Loucy (cell line): ENCODE measurements around the gene SLC25A21.
"Not testable (repeated sequence)": the region's sequence is repeated elsewhere in the genome, so short reads cannot be mapped to it uniquely, and the experiment has no call there.

Source experiments
- H2AFZ ChIP-seq: fragments of 200-600 bp; sonication (generic); 2 replicates; pipeline ENCODE4 v1.6.0; 2016; ENCODE audit warnings: antibody characterized with exemption, mild to moderate bottlenecking, low read length, moderate library complexity
- H3F3A ChIP-seq: fragments of 200-600 bp; 2 replicates; pipeline ENCODE4 v1.6.0; 2016; ENCODE audit warnings: antibody characterized with exemption, low read depth, mild to moderate bottlenecking
- H3K27me3 ChIP-seq: fragments of 200-600 bp; sonication (generic); 2 replicates; pipeline ENCODE4 v1.6.1; 2014; ENCODE audit warnings: low read length, mild to moderate bottlenecking; ENCODE audit not compliant: insufficient read depth, poor library complexity, severe bottlenecking
- H3K36me3 ChIP-seq: fragments of 200-600 bp; sonication (generic); 2 replicates; pipeline ENCODE4 v1.6.1; 2016; ENCODE audit warnings: low read length; ENCODE audit not compliant: insufficient read depth
- H3K4me1 ChIP-seq: fragments of 200-600 bp; sonication (generic); 2 replicates; pipeline ENCODE4 v1.5.1; 2014; ENCODE audit warnings: low read length, mild to moderate bottlenecking; ENCODE audit not compliant: insufficient read depth, poor library complexity, severe bottlenecking
- H3K4me2 ChIP-seq: fragments of 200-600 bp; sonication (generic); 2 replicates; pipeline ENCODE4 v1.6.0; 2014; ENCODE audit warnings: antibody characterized with exemption, low read length, low read depth, mild to moderate bottlenecking; ENCODE audit not compliant: poor library complexity, severe bottlenecking
- H3K4me3 ChIP-seq: fragments of 200-600 bp; sonication (generic); 2 replicates; pipeline ENCODE4 v1.5.1; 2014; ENCODE audit warnings: low read length, mild to moderate bottlenecking, mixed read lengths; ENCODE audit not compliant: poor library complexity, severe bottlenecking
- H3K79me2 ChIP-seq: fragments of 200-600 bp; sonication (generic); 2 replicates; pipeline ENCODE4 v1.6.1; 2014; ENCODE audit warnings: low read length; ENCODE audit not compliant: insufficient read depth
- H3K9ac ChIP-seq: fragments of 200-600 bp; sonication (generic); 2 replicates; pipeline ENCODE4 v1.6.0; 2014; ENCODE audit warnings: mild to moderate bottlenecking, low read depth, low read length, moderate library complexity; ENCODE audit not compliant: poor library complexity, severe bottlenecking
- H3K9me2 ChIP-seq: fragments of 200-600 bp; sonication (generic); replicated peaks from 2 replicates; pipeline ENCODE4 v1.6.1; 2016; ENCODE audit warnings: low read depth, low read length, mixed read lengths
- H3K9me3 ChIP-seq: fragments of 200-600 bp; sonication (generic); 2 replicates; pipeline ENCODE4 v1.6.1; 2014; ENCODE audit warnings: mild to moderate bottlenecking, antibody characterized with exemption, low read length, low read depth; ENCODE audit not compliant: insufficient read depth
- H4K20me1 ChIP-seq: fragments of 200-600 bp; sonication (generic); 2 replicates; pipeline ENCODE4 v1.6.0; 2014; ENCODE audit warnings: antibody characterized with exemption, low read length, mild to moderate bottlenecking; ENCODE audit not compliant: insufficient read depth, poor library complexity, severe bottlenecking
- EZH2phosphoT487 ChIP-seq: fragments of 200-600 bp; IDR thresholded peaks from 2 replicates; pipeline ENCODE4 v1.6.1; 2018; ENCODE audit warnings: antibody characterized with exemption, mild to moderate bottlenecking, moderate library complexity, borderline replicate concordance
- TF ChIP-seq, protein P1 (sequence below): fragments of 200-600 bp; sonication (generic); conservative IDR thresholded peaks from 2 replicates; pipeline ENCODE4 v1.5.1; 2014; ENCODE audit warnings: mild to moderate bottlenecking, antibody characterized with exemption, low read length

SLC25A21 gene

DNA sequence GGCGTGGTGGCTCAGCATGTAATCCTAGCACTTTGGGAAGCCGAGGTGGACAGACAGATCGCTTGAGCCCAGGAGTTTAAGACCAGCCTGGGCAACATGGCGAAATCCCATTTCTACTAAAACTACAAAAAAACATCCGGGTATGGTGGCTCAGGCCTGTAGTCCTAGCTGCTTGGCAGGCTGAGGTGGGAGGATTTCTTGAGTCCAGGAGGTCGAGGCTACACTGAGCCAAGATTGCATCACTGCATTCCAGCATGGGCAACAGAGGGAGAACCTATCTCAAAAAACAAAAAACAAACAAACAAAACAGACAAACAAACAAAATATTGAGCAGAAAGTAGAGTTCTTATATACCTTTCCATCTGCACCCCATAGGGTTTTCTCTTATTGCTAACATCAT is 9.0 kb upstream of the SLC25A21 start:
- no peaks in the 10 kb centered on the region for H3K79me2 ChIP-seq
- H4K20me1 ChIP-seq = no peaks in the 10 kb centered on the region
- no peak overlapping the region for H3K9ac ChIP-seq
- no peaks in the 10 kb centered on the region for H3K4me1 ChIP-seq
- no peaks in the 10 kb centered on the region for H3K27me3 ChIP-seq
- no peak for TF ChIP-seq EZH2phosphoT487
- TF ChIP-seq, protein P1, sequence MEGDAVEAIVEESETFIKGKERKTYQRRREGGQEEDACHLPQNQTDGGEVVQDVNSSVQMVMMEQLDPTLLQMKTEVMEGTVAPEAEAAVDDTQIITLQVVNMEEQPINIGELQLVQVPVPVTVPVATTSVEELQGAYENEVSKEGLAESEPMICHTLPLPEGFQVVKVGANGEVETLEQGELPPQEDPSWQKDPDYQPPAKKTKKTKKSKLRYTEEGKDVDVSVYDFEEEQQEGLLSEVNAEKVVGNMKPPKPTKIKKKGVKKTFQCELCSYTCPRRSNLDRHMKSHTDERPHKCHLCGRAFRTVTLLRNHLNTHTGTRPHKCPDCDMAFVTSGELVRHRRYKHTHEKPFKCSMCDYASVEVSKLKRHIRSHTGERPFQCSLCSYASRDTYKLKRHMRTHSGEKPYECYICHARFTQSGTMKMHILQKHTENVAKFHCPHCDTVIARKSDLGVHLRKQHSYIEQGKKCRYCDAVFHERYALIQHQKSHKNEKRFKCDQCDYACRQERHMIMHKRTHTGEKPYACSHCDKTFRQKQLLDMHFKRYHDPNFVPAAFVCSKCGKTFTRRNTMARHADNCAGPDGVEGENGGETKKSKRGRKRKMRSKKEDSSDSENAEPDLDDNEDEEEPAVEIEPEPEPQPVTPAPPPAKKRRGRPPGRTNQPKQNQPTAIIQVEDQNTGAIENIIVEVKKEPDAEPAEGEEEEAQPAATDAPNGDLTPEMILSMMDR = no peak
- no peaks in the 10 kb centered on the region for H3K9me2 ChIP-seq
- H3F3A ChIP-seq = no peaks in the 10 kb centered on the region
- H3K4me3 ChIP-seq = no peak overlapping the region
- no peak overlapping the region for H2AFZ ChIP-seq
- H3K4me2 ChIP-seq = no peak overlapping the region
- H3K36me3 ChIP-seq = no peaks in the 10 kb centered on the region
- no peaks in the 10 kb centered on the region for H3K9me3 ChIP-seq

DNA sequence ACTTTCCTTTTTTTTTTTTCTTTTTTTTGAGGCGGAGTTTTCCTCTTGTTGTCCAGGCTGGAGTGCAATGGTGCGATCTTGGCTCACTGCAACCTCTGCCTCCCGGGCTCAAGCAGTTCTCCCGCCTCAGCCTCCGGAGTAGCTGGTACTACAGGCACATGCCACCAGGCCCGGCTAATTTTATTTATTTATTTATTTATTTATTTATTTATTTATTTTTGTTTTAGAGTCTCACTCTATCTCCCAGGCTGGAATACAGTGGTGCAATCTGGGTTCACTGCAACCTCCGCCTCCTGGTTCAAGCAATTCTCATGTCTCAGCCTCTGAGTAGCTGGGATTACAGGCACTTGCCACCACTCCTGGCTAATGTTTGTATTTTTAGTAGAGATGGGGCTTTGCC is 8.5 kb upstream of the SLC25A21 start:
- H3F3A ChIP-seq, H3K27me3 ChIP-seq: not testable (repeated sequence)

DNA sequence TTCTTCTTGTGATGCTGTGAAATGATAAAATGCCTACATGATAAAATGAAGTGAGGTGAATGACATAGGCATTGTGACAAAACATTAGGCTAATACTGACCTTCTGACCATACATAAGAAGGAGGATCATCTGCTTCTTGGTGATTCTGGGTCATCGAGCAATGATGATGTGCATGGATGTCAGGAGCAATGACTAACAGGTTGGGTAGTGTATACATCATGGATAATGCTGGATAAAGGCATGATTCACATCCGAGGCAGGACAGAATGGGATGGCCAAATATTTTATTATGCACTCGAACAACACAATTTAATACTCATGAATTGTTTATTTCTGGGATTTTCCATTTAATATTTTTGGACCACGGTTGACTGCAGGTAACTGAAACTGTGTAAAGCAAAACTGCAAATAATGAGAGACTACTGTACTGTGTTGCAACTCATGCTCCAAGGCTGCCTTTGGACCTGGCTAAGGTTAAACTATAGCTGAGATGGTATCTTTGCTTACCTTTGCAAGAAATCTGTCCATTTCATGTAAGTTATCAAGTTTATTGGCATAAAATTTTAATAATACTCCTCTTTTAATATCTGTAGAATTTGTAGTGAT is 7.6 kb upstream of the SLC25A21 start:
- H3K9me3 ChIP-seq = no peaks in the 10 kb centered on the region
- no peak overlapping the region for H3K4me2 ChIP-seq

More for the DNA sequence above, 8.5 kb upstream of the SLC25A21 start:
- not testable (repeated sequence) for H2AFZ ChIP-seq, H3K9me3 ChIP-seq, H3K4me1 ChIP-seq, H3K9ac ChIP-seq, H3K9me2 ChIP-seq, H4K20me1 ChIP-seq, H3K4me2 ChIP-seq, H3K4me3 ChIP-seq, H3K79me2 ChIP-seq, H3K36me3 ChIP-seq

More for the DNA sequence above, 7.6 kb upstream of the SLC25A21 start:
- no peaks in the 10 kb centered on the region for H3K27me3 ChIP-seq
- H3K79me2 ChIP-seq = no peaks in the 10 kb centered on the region
- no peaks in the 10 kb centered on the region for H4K20me1 ChIP-seq
- H3F3A ChIP-seq = no peaks in the 10 kb centered on the region
- no peak overlapping the region for H2AFZ ChIP-seq
- H3K4me1 ChIP-seq = no peaks in the 10 kb centered on the region
- no peaks in the 10 kb centered on the region for H3K36me3 ChIP-seq
- no peaks in the 10 kb centered on the region for H3K9me2 ChIP-seq
- no peak for TF ChIP-seq EZH2phosphoT487
- TF ChIP-seq, protein P1 = no peak
- no peak overlapping the region for H3K4me3 ChIP-seq
- no peak overlapping the region for H3K9ac ChIP-seq
